SW 1271 (cell line): Measurements from ENCODE around the gene MVD.
"Not testable (repeated sequence)": the region's sequence is repeated elsewhere in the genome, so short reads cannot be mapped to it uniquely, and the experiment has no call there.

Source experiments
- DNase-seq, 2 experiments: peaks; one replicate each; lab custom pipeline; 2025; lab: John Stamatoyannopoulos, UW

MVD gene

GRCh38 chr16:88624977-88625576 lies 37.8 kb downstream of the MVD start:
- DNase-seq: no peak

DNA sequence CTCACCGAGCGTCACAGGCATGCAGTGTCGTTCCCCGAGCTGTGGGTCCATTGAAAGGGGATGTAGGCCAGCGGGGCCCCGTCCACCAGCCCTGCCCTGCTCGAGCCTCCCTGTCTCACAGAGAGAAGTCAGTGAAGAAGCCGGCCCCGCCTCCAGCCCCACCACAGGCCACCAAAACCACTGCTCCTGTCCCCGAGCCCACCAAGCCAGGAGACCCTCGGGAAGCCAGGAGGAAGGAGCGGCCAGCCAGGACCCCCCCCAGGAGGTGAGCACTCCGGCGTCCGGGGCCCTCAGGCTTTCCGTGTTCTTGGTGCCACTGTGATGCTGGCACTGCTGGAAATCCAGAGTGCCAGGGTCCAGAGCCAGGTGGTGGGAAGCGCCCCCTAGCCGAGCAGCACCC lies 38.4 kb downstream of the MVD start:
- DNase-seq: no peak

DNA sequence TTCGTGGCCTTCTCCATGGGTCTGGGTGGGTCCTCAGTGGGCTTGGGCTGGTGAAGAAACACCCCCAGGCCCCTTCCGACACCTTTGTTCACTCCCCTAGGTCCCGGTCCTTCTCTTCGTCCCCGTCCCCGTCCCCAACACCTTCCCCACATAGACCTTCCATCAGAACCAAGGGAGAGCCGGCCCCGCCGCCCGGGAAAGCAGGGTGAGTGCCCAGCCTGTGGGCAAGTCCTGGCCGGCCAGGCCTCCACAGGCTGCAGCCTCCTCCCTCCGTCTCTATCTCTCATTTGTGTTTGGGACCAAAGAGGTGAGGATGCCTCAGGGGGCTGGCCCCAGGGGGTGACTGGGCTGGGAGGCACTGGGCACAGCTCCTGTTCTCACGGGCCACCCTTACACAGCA lies 39.0 kb downstream of the MVD start:
- DNase-seq: no peak

GRCh38 chr16:88622866-88623265 lies 40.0 kb downstream of the MVD start:
- DNase-seq: no peak

DNA sequence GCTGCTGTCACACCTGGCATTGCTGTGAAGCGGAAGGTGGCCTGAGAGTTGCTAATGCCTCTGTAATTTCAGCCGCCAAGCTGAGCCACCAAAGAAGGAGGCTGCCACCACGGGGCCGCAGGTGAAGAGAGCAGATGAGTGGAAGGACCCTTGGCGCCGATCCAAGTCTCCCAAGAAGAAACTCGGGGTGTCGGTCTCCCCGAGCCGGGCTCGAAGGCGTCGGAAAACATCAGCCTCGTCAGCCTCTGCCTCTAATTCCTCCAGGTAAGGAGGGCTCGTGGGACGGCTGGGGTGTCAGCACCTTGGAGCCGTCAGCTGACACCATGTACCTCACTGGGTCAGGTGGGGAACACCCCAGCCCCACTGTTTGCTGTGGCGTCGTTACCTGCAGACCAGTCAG lies 40.8 kb downstream of the MVD start:
- DNase-seq: no peak

DNA sequence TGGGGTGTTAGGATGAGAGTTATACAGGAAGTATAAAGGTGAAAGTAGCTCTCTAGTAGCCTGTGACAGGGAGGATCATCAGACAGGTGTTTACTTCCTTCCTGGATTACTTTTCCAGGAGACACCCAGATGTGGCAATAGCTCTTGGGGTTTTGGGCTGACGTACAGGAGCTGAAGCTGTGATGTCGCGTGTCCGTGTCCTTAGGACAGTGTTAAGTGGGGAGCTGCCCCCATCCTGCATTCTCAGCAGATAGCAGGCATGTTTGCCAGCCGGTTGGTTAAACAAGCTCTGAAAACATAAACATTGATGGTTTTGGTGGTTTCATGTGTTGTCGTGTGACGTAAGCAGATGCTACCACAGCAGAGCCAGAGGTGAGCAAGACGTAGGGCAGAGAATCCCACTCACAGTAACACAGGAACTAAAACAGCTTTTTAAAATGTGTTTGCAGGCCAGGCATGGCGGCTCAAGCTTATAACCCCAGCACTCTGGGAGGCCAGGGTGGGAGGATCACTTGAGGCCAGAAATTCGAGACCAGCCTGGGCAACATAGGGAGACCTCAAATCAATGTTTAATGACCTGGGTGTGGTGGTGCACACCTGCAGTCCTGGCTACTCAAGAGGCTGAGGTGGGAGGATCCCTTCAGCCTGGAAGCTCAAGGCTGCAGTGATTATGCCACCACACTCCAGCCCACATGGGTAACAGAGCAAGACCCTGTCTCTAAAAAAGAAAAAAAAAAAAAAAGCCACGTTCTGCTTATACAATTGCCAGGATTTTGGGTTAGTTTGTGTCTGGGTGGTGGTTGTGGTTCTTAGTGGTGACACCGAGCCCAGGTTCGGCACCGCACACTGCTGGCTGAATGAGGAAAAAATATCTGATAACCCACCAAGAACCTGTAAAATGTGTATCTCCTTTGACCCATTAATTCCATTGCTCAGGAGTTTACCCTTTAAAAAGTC lies 42.8 kb downstream of the MVD start:
- DNase-seq: no peak

DNA sequence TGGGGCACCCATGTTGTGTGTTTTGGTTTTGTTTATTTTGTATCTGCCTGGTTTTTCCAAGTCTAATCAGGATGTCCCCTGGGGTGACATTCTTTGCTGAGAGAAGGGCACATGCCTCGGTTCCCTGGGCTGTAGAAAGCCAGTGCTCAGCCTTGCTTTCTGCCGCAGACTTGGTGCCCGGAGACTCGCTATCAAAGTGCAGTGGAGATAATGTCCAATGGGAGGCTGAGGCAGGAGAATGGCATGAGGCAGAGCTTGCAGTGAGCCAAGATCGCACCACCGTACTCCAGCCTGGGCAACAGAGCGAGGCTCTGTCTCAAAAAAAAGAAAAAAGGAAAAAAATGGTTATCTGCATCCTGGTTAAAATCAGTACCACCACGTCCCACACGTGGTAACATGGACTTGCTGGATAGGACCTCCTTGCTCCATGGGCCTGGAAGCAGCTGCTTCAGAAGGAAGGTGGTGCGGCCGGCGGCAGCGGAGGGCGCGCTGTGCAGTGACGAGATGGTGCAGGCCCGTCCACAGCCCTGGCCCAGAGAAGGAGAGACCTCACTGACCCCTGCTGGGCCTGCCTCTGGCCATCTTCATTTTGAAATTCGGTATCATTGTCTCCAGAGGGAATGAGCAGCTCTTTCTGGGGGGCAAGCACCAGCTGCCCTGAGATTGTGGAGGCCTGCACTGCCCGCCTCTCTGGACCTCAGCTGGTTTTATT lies 43.8 kb downstream of the MVD start:
- DNase-seq: no peak

DNA sequence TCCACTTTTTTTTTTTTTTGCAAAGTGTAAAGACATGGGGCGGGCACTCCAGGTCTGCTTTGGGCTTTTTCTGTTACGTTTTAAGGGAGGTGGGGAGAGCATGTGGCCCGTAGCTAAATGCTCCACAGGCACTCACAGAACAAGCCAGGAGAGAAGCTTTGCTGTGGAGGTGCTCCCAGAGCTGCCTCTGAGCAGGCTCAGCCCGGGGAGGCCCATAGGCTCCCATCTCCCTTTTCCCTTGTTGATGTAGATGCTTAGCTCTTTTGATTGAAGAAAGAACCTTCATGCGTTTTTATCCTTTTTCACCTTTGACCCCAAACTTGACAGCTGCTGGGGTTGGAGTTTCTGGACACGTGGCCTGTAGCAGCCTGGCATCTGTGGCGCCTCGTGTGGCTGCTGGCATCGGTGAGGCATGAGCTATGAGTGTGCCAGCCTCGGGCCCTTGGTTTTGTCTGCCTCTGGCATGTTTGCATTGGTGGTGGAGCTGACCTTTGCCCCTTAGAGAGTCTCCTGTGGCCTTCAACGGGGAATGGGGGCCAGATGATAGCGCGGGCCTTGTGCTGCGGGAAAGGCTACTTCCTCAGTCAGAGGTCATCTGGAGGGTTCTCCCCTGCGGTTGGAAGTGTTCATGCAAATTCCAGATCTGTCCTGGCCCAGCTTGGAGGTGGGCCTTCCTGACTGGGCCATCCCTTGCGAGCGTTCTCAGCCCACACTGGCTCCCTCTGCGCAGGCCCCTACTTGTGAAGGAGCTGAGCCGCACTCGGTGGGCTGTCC lies 44.5 kb downstream of the MVD start:
- no peak for DNase-seq

DNA sequence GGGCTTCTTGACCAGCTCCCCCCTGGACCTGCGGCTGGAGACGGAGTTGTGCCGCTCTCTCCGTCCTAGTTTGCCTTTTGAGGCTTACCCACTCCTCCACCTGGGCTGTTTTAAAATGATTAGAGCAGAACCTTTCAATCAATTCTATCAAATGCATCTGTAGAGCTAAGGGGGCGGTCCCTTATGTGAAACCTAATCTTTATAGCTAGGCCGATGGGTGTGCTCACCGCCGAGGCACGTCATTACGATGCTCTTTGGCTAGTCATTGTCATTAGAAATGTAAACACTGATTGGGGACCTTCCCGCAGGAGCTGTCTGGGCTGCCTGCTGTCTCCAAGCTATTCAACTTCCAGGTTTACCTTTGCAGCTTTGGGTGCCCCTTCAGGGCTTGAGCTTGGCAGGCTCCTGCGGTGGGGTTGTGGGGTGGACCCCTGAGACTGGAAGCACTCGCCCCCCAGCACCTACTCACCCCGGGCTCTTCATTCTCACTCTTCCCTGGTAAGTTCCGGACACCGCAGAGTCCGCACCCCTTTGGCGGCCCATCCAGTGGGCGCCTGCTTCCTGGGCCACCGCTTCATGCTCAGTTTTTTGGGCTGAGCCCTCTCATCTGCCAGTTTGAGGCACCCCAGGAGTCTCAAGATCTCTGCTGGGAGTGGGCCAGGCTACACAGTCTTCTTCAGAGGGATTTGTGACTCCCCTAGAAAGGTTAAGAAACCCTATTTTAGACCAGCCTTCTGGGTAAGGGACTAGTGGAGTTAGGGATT lies 45.4 kb downstream of the MVD start:
- no peak for DNase-seq

GRCh38 chr16:88616736-88617135 lies 46.2 kb downstream of the MVD start:
- no peak for DNase-seq

- DNase-seq: no peak
Measured at GRCh38 chr16:88616320-88616719, 46.6 kb downstream of the MVD start.

- no peak for DNase-seq
Measured at GRCh38 chr16:88614818-88615580, 47.9 kb downstream of the MVD start.

DNA sequence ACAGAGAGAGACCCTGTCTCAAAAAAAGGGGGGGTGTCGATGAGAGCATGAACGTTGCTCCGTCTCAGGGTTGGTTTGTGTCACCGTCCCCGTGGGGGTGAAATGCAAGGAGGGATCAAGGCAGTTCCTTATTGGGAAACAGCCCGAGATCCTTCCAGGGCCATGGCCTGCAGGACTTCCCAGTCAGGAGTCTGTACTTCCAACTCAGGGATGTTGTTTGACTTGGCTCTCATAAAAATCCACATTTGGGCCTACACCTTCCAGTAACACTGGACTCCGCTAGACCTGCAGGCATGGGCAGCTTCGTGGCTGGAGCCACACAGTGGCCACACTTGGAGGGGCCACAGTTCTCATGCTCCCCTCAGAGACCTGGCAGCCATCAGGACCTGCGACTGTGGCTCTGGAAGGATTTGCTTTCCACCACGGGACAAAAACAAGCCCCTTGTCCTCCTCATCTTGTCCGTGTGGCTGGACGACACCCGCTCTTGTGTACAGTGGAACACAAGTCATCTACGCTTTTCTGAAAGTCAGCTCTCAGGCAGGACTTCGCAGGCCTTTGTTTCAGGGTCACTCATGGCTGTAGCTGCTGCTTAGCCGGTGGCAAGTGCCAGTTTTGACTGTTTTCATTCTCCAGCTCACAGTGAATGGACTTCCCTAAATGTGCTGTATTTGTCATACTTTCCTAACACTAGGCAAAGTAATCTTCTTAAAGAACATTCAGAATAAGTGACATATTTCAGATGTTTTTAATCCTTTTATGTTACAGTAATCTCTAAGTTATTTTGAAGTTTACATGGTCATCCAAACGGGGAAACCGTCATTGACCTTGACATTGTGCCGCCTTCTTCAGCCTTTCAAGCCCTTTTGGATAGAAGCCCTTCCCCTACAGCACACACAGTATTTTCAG lies 48.7 kb downstream of the MVD start:
- DNase-seq: no peak

GRCh38 chr16:88613293-88613692 lies 49.6 kb downstream of the MVD start:
- no peak for DNase-seq

GRCh38 chr16:88610909-88611812 lies 51.7 kb downstream of the MVD start:
- no peak for DNase-seq

DNA sequence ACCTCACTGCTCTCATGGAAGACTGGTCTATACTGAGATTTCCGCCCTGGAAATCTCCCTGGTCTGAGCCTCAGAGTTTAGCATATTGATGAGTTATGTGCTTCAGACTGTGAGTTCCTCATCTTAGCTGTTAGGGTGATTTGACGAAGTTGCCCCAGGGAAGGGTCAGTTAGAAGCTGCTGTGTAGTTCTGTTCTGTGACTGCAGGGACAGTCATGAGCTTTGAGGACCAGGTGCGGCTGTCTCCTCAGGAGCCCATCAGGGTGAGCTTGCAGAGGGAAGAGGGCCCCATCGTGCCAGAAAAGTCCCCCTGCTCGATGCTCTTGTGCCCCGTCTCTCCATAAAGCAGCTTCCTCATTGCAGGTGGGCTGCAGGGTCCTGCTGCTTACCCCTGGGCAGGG lies 52.8 kb downstream of the MVD start:
- no peak for DNase-seq

GRCh38 chr16:88609426-88609825 lies 53.5 kb downstream of the MVD start:
- DNase-seq: not testable (repeated sequence)

GRCh38 chr16:88608076-88608475 lies 54.8 kb downstream of the MVD start:
- DNase-seq: no peak
